HFFc6 (cell line): ENCODE results near the gene PSMD8. TPM values are rescaled to one million over a fixed set of nuclear protein-coding genes. Genes with fewer than 3 reads are reported as not detected.

ENCODE experiments used
- DNase-seq: peaks from one replicate; pipeline ENCODE4 v3.0.0-alpha.2; 2018
- H3K27ac Mint-ChIP-seq: 2 replicates; pipeline ENCODE4 v1.8.0; 2020; ENCODE audit warnings: mild to moderate bottlenecking, mixed read lengths
- H3K27me3 Mint-ChIP-seq: 2 replicates; pipeline ENCODE4 v1.8.0; 2021; ENCODE audit warnings: mild to moderate bottlenecking, moderate library complexity, mixed read lengths; ENCODE audit not compliant: insufficient read depth
- H3K36me3 Mint-ChIP-seq: 2 replicates; pipeline ENCODE4 v1.8.0; 2021; ENCODE audit warnings: low read depth, mixed read lengths
- H3K4me1 Mint-ChIP-seq: 2 replicates; pipeline ENCODE4 v1.8.0; 2020; ENCODE audit warnings: low read depth, mixed read lengths
- H3K4me3 Mint-ChIP-seq: 2 replicates; pipeline ENCODE4 v1.8.0; 2020; ENCODE audit warnings: mild to moderate bottlenecking, moderate library complexity, mixed read lengths
- H3K9me3 Mint-ChIP-seq: 2 replicates; pipeline ENCODE4 v1.8.0; 2020; ENCODE audit warnings: mild to moderate bottlenecking, mixed read lengths
- total RNA-seq, 6 experiments: library from RNA; stranded (reverse); fragmentation: NEBNext Ultra II Directional; extraction: Animal tissue kit (Norgen Biotek cat#: 25700); gene quantifications; 2 replicates in 1 of 6; 3 replicates in 5 of 6; pipeline ENCODE4 v1.2.3, GENCODE V29; 2021
- TF ChIP-seq, protein P1 (sequence below): fragments of 200-600 bp; sonication (generic); IDR thresholded peaks from 2 replicates; pipeline ENCODE4 v1.5.0; 2021; ENCODE audit warnings: antibody characterized with exemption, mild to moderate bottlenecking

Gene PSMD8
- total RNA-seq, 6 experiments from 2014 or later = 229 to 298 (median 259) TPM

DNA sequence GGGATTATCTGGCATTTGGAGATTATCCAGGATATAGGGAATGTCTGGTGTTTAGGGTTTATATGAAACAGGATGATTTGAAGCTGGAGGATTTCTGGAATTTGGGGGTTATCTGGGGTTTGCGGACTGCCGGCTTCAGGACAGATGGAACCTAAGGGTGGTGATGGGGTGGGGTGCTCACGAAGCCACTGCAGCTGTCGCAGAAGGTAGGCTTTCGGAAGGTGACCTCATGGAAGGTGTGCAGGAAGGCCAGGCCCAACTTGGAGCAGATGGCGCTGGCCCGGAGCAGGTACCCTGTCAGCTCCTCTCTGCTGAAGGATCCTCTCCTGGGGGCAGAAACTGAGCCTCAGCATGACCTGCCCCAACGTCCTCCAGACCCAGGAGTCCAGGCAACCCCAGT, 38.1 kb downstream of the PSMD8 start:
- peaks cover 7% of the 10 kb centered on the region for H3K27me3 Mint-ChIP-seq
- H3K27ac Mint-ChIP-seq = no peak overlapping the region
- H3K36me3 Mint-ChIP-seq = no peaks in the 10 kb centered on the region
- no peak overlapping the region for H3K4me3 Mint-ChIP-seq
- H3K9me3 Mint-ChIP-seq = no peaks in the 10 kb centered on the region
- TF ChIP-seq, protein P1, sequence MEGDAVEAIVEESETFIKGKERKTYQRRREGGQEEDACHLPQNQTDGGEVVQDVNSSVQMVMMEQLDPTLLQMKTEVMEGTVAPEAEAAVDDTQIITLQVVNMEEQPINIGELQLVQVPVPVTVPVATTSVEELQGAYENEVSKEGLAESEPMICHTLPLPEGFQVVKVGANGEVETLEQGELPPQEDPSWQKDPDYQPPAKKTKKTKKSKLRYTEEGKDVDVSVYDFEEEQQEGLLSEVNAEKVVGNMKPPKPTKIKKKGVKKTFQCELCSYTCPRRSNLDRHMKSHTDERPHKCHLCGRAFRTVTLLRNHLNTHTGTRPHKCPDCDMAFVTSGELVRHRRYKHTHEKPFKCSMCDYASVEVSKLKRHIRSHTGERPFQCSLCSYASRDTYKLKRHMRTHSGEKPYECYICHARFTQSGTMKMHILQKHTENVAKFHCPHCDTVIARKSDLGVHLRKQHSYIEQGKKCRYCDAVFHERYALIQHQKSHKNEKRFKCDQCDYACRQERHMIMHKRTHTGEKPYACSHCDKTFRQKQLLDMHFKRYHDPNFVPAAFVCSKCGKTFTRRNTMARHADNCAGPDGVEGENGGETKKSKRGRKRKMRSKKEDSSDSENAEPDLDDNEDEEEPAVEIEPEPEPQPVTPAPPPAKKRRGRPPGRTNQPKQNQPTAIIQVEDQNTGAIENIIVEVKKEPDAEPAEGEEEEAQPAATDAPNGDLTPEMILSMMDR = no peak
- no peak for DNase-seq
- peaks cover 12% of the 10 kb centered on the region for H3K4me1 Mint-ChIP-seq

DNA sequence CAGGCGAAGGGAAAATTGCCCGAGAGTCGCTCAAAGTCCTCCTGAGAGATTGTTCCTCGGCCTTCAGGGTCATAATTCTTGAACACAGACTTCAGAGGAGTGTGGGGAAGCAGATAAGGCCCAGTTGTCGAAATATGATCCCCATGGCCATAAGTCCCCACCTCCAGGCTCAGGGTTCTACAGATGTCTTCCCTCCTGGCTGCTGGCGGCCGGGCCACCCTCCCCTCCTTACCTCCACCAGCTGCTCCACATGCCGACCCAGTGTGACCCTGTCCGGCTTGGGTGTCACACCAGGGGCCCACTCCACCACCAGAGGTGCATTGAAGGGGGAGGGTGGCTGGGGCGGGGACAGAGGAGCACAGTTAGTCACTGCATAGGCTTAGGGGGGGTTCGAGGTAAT, 38.6 kb downstream of the PSMD8 start:
- Mint-ChIP-seq H3K36me3 (no peaks in the 10 kb centered on the region), H3K27ac (no peak overlapping the region), H3K4me1 (peaks cover 16% of the 10 kb centered on the region), H3K27me3 (peaks cover 10% of the 10 kb centered on the region), H3K4me3 (no peak overlapping the region), H3K9me3 (no peaks in the 10 kb centered on the region)
- TF ChIP-seq, protein P1 = no peak
- no peak for DNase-seq

DNA sequence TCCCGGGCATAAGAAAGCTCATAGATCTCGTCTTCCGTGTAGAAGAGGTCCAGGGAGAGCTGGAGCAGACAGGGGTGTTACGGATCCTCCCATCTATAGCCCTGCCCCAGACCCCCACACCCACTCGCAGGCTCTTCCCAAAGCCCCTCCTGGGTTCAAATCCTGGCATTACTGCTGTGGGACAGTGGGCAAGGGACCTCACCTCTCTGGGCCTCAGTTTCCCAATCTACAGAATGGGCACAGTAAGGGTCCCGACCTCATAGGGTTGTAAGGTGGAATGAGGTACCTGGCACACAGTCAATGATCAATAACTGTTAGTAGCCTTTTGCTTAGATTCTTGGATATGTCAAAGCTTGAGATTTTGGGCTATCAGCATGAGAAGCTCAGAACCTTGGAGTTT, 39.0 kb downstream of the PSMD8 start:
- DNase-seq = no peak
- TF ChIP-seq, protein P1 = no peak
- no peaks in the 10 kb centered on the region for H3K9me3 Mint-ChIP-seq
- H3K4me3 Mint-ChIP-seq = no peak overlapping the region
- peaks cover 19% of the 10 kb centered on the region for H3K4me1 Mint-ChIP-seq
- H3K27me3 Mint-ChIP-seq = peaks cover 11% of the 10 kb centered on the region
- no peak overlapping the region for H3K27ac Mint-ChIP-seq
- no peaks in the 10 kb centered on the region for H3K36me3 Mint-ChIP-seq

DNA sequence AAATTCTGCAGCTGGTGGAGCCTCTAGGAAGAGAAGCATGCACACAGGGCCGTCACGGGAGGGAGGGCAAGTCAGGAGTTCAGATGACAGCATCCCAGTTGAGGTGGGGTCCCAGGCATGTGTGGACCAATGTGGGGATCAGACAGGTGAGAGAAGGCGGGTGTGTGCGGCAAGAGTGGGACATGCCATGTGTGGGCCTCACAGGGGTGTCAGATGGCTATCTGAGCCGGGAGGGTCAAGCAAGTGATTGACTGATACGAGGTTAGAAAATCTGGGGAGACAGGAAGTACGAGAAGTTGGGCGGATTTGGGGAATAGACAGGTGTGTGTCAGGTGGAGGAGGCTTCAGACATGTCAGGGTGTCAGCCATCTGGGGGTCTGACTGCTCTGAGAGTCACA, 42.8 kb downstream of the PSMD8 start:
- DNase-seq = no peak
- no peak overlapping the region for H3K4me3 Mint-ChIP-seq
- H3K36me3 Mint-ChIP-seq = no peaks in the 10 kb centered on the region
- no peaks in the 10 kb centered on the region for H3K9me3 Mint-ChIP-seq
- TF ChIP-seq, protein P1 = no peak
- H3K27me3 Mint-ChIP-seq = peaks cover 18% of the 10 kb centered on the region
- peaks cover 13% of the 10 kb centered on the region for H3K4me1 Mint-ChIP-seq
- no peak overlapping the region for H3K27ac Mint-ChIP-seq

DNA sequence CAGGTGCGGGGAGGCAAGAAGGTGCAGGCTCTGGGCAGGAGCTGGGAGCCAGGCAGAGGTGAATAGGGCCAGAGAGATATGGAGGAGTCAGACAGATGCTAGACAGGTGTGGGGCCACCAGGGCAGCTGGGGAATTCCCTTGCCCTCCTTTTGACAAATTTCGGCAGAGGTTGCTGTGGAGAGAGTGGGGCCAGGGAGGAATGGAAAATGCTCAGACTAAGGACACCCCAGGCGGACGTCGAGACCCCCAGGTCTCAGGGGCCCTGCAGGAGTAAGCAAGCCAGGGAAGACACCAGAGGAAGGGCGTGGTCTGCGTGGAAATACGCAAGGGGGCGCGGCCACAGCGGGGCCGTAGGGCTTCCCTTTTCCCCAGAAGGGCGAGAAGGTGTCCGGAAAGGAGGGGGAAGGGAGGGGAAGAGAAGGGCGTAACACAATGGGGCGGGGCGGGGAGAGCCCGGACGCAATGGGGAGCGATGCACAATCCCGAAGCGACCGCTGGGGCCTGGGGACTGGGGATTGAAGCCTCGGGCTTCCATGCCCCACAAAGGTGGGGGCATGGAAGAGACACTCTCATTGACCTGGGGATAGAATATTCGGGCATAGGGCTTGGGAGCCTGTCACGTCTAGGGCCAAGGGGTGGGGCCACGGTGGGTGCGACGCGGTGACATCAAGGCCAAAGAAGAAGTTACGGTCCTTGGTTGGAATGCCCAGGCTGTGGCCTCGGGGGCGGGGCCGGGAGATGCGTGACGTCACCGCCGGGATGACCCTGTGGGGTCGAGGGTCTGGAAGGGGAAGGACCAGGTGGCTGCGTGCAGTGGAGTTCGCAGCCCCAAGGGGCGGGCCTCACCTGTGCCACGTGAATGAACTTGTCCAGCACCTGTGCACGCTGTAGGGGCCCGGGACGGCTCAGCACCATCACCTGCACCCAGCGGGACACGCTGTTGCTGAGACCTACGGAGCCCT, 43.5 kb downstream of the PSMD8 start:
- H3K4me1 Mint-ChIP-seq = peaks cover 13% of the 10 kb centered on the region
- no peaks in the 10 kb centered on the region for H3K36me3 Mint-ChIP-seq
- peaks cover 19% of the 10 kb centered on the region for H3K27me3 Mint-ChIP-seq
- no peaks in the 10 kb centered on the region for H3K9me3 Mint-ChIP-seq
- no peak overlapping the region for H3K27ac Mint-ChIP-seq
- TF ChIP-seq, protein P1 = no peak
- H3K4me3 Mint-ChIP-seq = peak overlapping the region; percentile 41; the same call in 1 of the 2 replicates
- no peak for DNase-seq
